ENCODE results near the gene ROR2. TPM values are rescaled to one million over a fixed set of nuclear protein-coding genes. Genes with fewer than 3 reads are reported as not detected.

ROR2 gene
- total RNA-seq, 2 donors from 2014 or later: 0.07 to 0.10 TPM

DNA sequence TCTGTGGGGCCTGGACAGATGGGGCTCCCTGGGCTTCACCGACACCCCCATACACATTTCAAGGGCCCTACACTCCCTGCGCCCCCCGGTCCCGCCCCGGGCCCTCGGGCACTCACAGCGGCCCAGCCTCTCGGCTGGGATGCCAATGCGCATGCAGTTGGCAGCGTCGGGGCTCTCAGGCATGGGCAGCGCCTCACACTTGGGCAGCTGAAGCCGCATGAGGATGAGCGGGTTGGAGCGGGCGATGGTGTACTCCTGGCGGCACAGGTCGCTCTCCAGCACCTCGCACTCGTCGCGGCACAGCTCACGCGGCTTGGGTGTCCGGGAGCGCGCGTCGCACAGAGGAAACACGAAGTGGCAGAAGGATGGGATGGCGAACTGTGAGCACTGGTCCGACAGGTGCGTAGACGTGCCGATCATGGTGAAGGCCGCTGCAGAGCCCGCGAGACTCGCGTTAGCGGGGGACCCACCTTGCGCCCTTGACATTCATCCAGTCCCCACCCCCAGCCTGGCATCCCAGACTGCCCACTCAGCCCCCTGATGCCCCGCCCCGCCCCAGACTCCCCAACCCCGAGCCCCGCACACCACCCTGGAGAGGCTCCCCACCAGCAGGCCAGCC is 216.9 kb downstream of the ROR2 start:
- Mint-ChIP-seq H3K36me3 (ENCODE audit: insufficient read depth in 2 of 2) (no peaks in the 10 kb centered on the region), H3K4me1 (ENCODE audit: low read depth) (no peaks in the 10 kb centered on the region), H3K27me3 (ENCODE audit: low read depth) (peaks cover 25% of the 10 kb centered on the region), H3K27ac (no peak overlapping the region), H3K9me3 (no peaks in the 10 kb centered on the region), H3K4me3 (no peak overlapping the region)
- DNase-seq (no peak), ATAC-seq (replicated peaks in 1 of 2) (no peak)

DNA sequence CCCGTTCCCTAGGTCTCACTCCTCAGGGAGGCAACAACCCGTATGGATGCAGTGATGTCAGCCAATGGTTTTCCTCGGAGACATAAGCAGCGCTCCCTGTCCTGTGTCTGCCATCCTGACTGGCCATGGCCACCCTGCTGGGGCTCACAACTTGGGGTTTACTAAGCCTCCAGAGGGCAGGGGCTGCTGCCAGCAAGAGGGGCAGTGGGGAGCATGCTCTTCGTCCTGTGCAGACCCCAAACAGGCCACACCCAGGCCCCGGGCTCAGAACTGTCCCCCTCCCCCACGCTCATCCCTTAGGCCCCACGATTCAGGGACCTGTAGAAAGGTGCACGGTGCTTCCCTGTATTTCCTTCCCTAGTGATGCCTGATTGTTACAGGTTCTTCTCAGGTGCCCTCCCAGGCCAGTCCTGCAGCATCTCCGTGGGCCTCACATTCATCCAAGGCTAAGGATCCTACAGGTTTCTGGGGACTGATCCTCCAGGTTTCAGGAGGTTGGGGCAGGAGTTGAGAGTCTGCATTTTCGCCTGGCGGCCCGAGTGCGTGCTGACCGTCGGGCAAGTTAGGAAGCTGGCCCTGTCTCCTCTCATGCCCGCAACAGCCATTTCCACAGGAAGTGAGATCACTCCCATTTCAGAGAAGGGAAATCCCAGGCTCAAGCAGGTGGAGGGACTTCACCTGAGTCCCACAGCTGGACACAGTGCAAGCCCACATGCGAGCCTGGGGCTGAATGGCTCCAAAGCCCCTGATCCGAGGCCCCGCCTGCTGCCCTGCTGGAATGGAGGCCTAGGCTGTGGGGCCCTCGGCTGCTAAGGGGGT is 217.6 kb downstream of the ROR2 start:
- Mint-ChIP-seq H3K27me3 (ENCODE audit: low read depth) (peaks cover 25% of the 10 kb centered on the region), H3K9me3 (no peaks in the 10 kb centered on the region), H3K4me1 (ENCODE audit: low read depth) (peaks cover 2% of the 10 kb centered on the region), H3K27ac (no peak overlapping the region), H3K36me3 (ENCODE audit: insufficient read depth in 2 of 2) (no peaks in the 10 kb centered on the region), H3K4me3 (no peak overlapping the region)
- ATAC-seq (replicated peaks in 1 of 2): no peak
- DNase-seq: no peak

DNA sequence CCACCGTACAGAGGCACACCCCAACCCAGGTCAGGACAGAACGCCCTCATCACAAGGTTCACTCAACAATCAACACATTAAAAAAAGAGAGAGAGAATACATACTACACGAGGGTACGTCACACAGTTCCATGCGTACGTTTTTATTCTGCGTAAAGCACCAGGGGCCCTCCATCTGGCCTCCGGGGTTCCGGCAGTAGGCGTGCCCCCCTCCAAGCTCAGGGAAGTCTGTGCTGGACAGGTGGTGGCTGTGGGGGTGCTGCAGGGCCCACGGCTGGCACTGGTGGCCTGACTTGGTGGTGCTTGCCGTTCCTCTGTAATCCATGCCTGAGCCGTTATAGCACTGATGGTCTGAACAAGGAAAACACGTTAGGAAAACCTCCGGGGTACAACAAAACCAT is 219.2 kb downstream of the ROR2 start:
- Mint-ChIP-seq H3K4me3 (no peak overlapping the region), H3K27me3 (ENCODE audit: low read depth) (peaks cover 17% of the 10 kb centered on the region), H3K36me3 (ENCODE audit: insufficient read depth in 2 of 2) (no peaks in the 10 kb centered on the region), H3K9me3 (no peaks in the 10 kb centered on the region), H3K27ac (no peak overlapping the region), H3K4me1 (ENCODE audit: low read depth) (peaks cover 5% of the 10 kb centered on the region)
- DNase-seq (no peak), ATAC-seq (replicated peaks in 1 of 2) (no peak)

DNA sequence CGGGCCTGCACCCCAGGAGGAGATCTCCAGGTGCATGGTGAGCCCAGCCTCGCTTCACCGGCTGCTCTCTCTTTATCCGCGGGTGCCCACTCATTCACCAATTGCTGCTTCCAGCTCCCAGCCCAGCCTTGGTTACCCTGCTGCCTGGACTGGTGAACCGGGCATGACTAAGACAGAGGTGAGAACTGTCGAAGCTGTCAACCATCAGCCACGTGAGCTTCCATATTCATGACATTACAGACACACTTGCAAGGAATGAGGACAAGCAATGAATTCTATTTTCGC is 220.5 kb downstream of the ROR2 start:
- Mint-ChIP-seq H3K4me3 (no peak overlapping the region), H3K27ac (no peak overlapping the region), H3K4me1 (ENCODE audit: low read depth) (peaks cover 5% of the 10 kb centered on the region), H3K27me3 (ENCODE audit: low read depth) (peaks cover 9% of the 10 kb centered on the region), H3K36me3 (ENCODE audit: insufficient read depth in 2 of 2) (no peaks in the 10 kb centered on the region), H3K9me3 (no peaks in the 10 kb centered on the region)
- no peak for ATAC-seq (replicated peaks in 1 of 2)
- DNase-seq: no peak

DNA sequence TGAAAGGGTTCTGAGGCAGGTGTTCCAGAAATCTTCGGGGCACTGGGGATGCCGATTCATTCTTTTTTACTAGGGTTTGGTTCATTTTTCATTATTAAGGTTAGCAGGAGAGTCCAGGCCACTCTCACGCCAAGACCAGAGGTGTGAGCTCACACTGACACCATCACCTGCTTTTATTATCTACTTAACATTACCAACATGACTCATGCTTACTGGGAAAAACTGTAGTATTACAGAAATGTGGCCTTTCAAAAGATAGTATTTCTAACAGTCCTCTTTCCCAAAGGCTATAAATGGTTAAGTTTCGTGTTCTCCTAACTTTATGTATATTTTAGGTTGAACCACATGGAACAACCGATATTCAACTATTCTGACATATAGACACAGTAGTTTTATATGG is 222.1 kb downstream of the ROR2 start:
- no peaks in the 10 kb centered on the region for H3K36me3 Mint-ChIP-seq (ENCODE audit: insufficient read depth in 2 of 2)
- peaks cover 5% of the 10 kb centered on the region for H3K4me1 Mint-ChIP-seq (ENCODE audit: low read depth)
- no peak overlapping the region for H3K4me3 Mint-ChIP-seq
- ATAC-seq (replicated peaks in 1 of 2) (no peak), DNase-seq (no peak)
- H3K9me3 Mint-ChIP-seq: no peaks in the 10 kb centered on the region
- peaks cover 10% of the 10 kb centered on the region for H3K27me3 Mint-ChIP-seq (ENCODE audit: low read depth)
- H3K27ac Mint-ChIP-seq: no peak overlapping the region

DNA sequence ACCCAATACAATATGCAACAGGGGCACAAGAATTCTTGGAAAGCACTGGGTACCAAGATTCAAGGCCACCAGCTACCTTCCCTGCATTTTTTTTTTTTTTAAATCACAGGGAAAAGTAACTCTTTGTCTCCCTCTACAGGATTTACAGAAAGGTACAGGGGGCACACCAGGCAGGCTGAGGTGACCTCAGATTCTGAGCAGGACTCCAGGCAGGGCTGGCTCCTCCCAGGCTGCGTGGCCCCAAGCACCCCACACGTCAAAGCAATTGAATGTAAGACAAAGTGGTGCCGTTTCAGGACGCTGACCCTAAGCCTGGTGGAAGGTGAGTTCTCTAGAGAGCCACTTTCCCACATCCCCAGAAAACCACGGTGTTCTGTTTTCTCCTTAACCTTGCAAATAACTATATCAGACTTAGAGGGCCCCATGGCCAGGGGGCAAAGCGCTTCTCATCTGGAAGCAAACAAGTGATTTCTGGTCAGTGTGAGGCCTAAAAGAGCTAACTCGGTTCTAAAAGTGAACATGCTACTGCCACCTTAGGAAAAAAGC is 222.6 kb downstream of the ROR2 start:
- DNase-seq (peak; percentile 43 to 52), ATAC-seq (replicated peaks in 1 of 2) (peak; percentile 86 to 93)
- Mint-ChIP-seq H3K27ac (no peak overlapping the region), H3K9me3 (no peaks in the 10 kb centered on the region), H3K4me3 (no peak overlapping the region), H3K27me3 (ENCODE audit: low read depth) (peaks cover 16% of the 10 kb centered on the region), H3K36me3 (ENCODE audit: insufficient read depth in 2 of 2) (no peaks in the 10 kb centered on the region), H3K4me1 (ENCODE audit: low read depth) (peaks cover 5% of the 10 kb centered on the region)

DNA sequence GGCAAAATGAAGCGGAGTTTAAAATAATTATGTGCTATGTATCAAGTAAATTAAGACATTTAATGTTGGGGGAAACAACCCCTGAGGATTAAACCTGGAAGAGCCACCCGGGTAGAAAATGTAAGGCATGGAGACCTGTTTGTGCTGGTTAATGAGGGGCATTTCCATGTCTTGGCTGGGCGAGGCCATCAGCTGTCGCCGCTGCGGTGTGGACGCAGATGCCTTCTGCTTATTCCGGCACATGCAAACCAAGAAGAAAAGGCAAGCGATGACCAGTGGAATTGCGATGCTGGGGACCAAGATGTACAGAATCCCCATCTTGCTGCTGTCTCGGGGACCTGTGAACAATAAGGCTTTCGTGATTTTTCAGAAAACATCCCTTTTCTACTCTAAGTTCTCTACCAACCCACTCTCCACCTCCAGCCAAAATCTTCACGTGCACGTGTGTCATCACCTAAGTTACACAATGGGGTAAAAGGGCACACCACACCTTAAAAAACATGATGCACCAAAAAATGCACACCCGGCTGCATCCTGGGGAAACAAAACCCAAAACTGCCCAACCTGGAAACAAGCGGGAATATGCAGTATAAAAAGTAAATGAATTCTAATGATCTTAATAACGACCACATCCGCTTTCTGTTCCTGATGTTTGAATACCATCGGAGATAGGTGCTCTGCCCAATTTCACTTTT is 223.5 kb downstream of the ROR2 start:
- Mint-ChIP-seq H3K27ac (no peak overlapping the region), H3K9me3 (no peaks in the 10 kb centered on the region), H3K4me3 (no peak overlapping the region), H3K27me3 (ENCODE audit: low read depth) (peaks cover 24% of the 10 kb centered on the region), H3K4me1 (ENCODE audit: low read depth) (peaks cover 5% of the 10 kb centered on the region), H3K36me3 (ENCODE audit: insufficient read depth in 2 of 2) (no peaks in the 10 kb centered on the region)
- ATAC-seq (replicated peaks in 1 of 2): no peak
- DNase-seq: no peak

DNA sequence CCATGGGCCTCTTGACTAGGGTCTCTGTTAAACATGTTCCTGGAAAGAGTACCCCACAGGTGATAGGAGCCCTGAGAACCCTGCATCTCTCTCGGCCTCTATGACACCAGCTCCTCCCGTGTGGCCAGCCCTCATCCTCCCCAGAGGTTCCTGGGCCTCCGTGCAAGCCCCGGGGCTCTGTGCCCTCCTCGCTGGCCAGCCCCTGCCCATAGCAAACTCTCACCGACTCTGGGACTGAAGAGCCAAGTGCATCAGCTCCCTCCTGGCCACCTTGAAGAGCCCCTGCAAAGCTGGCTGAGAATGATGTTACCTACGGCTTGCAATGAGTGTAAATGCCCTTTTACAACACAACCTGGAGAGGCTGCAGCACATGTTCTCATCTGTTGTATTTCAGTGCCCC is 224.4 kb downstream of the ROR2 start:
- DNase-seq: no peak
- Mint-ChIP-seq H3K36me3 (ENCODE audit: insufficient read depth in 2 of 2) (no peaks in the 10 kb centered on the region), H3K27ac (no peak overlapping the region), H3K4me1 (ENCODE audit: low read depth) (peaks cover 5% of the 10 kb centered on the region), H3K4me3 (no peak overlapping the region), H3K9me3 (no peaks in the 10 kb centered on the region), H3K27me3 (ENCODE audit: low read depth) (peaks cover 29% of the 10 kb centered on the region)
- no peak for ATAC-seq (replicated peaks in 1 of 2)

DNA sequence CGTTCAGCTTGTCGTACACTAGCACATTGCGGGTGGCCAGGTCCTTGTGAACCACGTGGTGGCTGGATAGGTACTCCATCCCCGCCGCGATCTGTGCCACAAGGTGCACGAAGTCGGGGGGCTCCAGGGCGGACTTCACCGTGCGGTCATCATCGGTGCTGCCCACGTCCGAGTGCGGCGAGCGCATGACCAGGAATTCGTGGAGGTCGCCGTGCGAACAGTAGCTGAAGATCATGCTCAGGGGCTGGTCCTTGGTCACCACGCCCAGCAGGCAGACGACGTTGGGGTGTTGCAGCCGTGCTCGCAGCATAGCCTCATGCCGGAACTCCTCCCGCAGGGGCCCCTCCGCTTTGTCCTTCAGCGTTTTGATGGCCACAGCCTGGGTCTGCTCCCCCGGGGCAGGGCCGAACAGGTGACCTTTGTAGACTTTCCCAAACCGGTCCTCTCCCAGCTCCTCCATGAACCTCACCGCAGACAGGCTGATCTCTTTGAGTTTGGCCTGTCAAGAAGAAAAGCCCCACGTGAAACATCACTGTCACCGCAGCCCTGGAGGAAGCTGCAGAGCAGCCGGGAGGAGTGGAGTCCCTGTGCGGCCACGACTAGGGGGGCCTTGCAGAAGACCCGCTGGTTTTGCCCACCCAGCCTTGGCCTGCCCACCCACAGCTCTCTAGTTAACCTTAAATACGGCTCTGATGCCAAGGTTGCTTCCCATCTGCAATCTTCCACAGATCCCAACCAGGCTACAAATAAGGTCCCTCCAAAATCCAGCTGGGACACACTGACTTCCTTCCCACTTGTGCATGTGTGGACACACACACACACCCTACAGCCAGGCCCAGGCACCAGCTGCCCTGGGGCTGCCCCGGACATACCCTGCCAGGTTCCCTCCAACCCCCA is 225.2 kb downstream of the ROR2 start:
- ATAC-seq (replicated peaks in 1 of 2): no peak
- H3K36me3 Mint-ChIP-seq (ENCODE audit: insufficient read depth in 2 of 2): no peaks in the 10 kb centered on the region
- peaks cover 5% of the 10 kb centered on the region for H3K4me1 Mint-ChIP-seq (ENCODE audit: low read depth)
- no peak overlapping the region for H3K27ac Mint-ChIP-seq
- DNase-seq: no peak
- no peaks in the 10 kb centered on the region for H3K9me3 Mint-ChIP-seq
- H3K27me3 Mint-ChIP-seq (ENCODE audit: low read depth): peaks cover 37% of the 10 kb centered on the region
- no peak overlapping the region for H3K4me3 Mint-ChIP-seq

DNA sequence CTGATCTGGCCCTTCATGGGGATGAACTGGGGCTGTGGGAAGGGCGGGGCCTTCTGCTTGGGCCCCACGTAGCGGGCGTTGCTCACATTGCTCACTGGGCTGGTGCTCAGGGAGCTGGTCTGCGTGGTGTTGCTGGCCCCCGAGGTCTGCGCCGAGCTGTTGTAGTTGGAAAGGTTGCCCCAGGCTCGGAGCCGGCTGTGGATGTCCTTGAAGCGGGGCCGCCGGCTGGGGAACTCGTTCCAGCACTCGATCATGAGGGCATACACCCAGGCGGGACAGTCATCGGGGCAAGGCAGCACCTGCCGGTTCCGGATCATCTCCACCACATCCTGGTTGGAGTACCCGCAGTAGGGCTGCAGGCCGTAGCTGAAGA is 226.0 kb downstream of the ROR2 start:
- ATAC-seq (replicated peaks in 1 of 2): no peak
- no peaks in the 10 kb centered on the region for H3K9me3 Mint-ChIP-seq
- H3K27ac Mint-ChIP-seq: no peak overlapping the region

DNA sequence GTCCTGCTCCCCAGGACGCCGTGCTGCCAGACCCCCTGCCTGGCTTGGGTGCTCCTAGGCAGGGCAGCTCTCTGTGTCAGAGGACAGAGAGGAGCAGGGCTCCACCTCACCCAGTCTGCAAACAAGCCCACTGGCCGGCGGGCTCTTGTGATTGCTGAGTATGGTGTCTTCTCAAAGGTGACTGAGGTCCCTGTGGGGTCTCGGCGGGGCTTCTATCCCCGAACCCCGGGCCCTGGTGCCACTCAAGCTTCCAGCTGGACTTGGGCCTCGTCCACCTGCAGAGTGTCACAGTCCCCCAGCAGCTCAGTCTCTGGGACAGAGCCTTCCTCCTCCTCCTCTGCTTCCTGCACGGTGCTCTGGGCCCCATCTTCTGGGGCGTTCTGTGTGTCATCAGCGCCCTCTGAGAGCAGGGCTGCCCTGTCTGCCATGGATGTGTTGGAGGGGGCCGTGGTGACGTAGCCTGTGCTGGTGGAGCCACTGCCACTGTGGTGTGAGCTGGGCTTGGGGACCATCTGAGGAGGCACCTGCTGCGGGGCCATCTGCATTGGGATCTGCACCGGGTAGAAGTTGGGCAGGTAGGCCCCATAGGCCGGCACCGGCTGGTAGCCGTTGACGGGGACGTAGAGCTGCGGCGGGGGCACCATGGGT is 226.5 kb downstream of the ROR2 start:
- peaks cover 5% of the 10 kb centered on the region for H3K4me1 Mint-ChIP-seq (ENCODE audit: low read depth)
- no peaks in the 10 kb centered on the region for H3K9me3 Mint-ChIP-seq
- H3K4me3 Mint-ChIP-seq: no peak overlapping the region
- ATAC-seq (replicated peaks in 1 of 2) (no peak), DNase-seq (no peak)
- no peak overlapping the region for H3K27ac Mint-ChIP-seq
- H3K27me3 Mint-ChIP-seq (ENCODE audit: low read depth): peaks cover 50% of the 10 kb centered on the region
- H3K36me3 Mint-ChIP-seq (ENCODE audit: insufficient read depth in 2 of 2): no peaks in the 10 kb centered on the region

More for the DNA sequence above, 226.0 kb downstream of the ROR2 start:
- no peak for DNase-seq
- no peak overlapping the region for H3K4me3 Mint-ChIP-seq
- H3K4me1 Mint-ChIP-seq (ENCODE audit: low read depth): peaks cover 5% of the 10 kb centered on the region
- H3K36me3 Mint-ChIP-seq (ENCODE audit: insufficient read depth in 2 of 2): no peaks in the 10 kb centered on the region
- H3K27me3 Mint-ChIP-seq (ENCODE audit: low read depth): peaks cover 45% of the 10 kb centered on the region

All from activated T-cell treated with anti-CD3 and anti-CD28 coated beads, Interleukin-2, amount 50 U/mL, for 72 hours (primary cell).